ENCODE data around the gene DCAF15. TPM values are rescaled to one million over a fixed set of nuclear protein-coding genes. Genes with fewer than 3 reads are reported as not detected.
A peak's percentile ranks its signal among the peaks of the same experiment; 100 is the strongest.

Gene DCAF15
- polyA plus RNA-seq, 3 donors, result 2.8 to 116 (median 3.4) TPM

- peak overlapping the region in 1 of 3 experiments; percentile 87 for H3K4me3 ChIP-seq (replicated peaks in 1 of 3; ENCODE audit: low read depth in 2 of 3, low read length in 3 of 3)
- peaks cover 0 to 2% (median 0%) of the 10 kb centered on the region in 3 donors for H3K27me3 Mint-ChIP-seq (ENCODE audit: low read depth in 3 of 3)
- H3K9me3 ChIP-seq (replicated peaks in 1 of 2; ENCODE audit: control insufficient read depth in 1 of 2, insufficient read depth in 1 of 2, low read length in 2 of 2), result no peaks in the 10 kb centered on the region
- H3K79me2 ChIP-seq (ENCODE audit: insufficient read depth, low read length), result peaks cover 35% of the 10 kb centered on the region
- H3K4me1 Mint-ChIP-seq, result peaks cover 17% of the 10 kb centered on the region
- peaks cover 16 to 21% of the 10 kb centered on the region in 2 donors for H3K4me1 ChIP-seq (ENCODE audit: control insufficient read depth in 1 of 2, insufficient read depth in 2 of 2, low read length in 2 of 2)
- no peaks in the 10 kb centered on the region for H3K27me3 ChIP-seq (ENCODE audit: control insufficient read depth in 2 of 2, insufficient read depth in 2 of 2, low read length in 2 of 2)
- H3K9me3 Mint-ChIP-seq, result no peaks in the 10 kb centered on the region
- WGBS (ENCODE audit: insufficient coverage), result 100% methylated on average over 2 of the region's 15 CpGs
- peak overlapping the region in 1 of 7 donors; percentile 32 for H3K27ac Mint-ChIP-seq
- DNase-seq, result no peak
- H2AFZ ChIP-seq (ENCODE audit: insufficient read depth, low read depth, low read length, poor library complexity, severe bottlenecking), result no peak overlapping the region
- peaks cover 39% of the 10 kb centered on the region for H4K20me1 ChIP-seq (ENCODE audit: insufficient read depth, low read length)
- H3K36me3 ChIP-seq (replicated peaks in 1 of 2; ENCODE audit: control insufficient read depth in 1 of 2, insufficient read depth in 2 of 2, low read length in 2 of 2), result peaks cover 48 to 52% of the 10 kb centered on the region in 2 donors
- intact Hi-C loops (cut with micrococcal nuclease), result loop anchor here in 1 of 2 donors (5.0 kb wide), 1 partner anchor 93 kb away; no protein-coding TSS in a partner anchor
- no peak overlapping the region for H3K4me3 Mint-ChIP-seq
- H3K9ac ChIP-seq (ENCODE audit: insufficient read depth, low read length, poor library complexity, severe bottlenecking), result no peak overlapping the region
- H3K27ac ChIP-seq (ENCODE audit: low read depth in 1 of 2, low read length in 2 of 2), result no peak overlapping the region
- no peak overlapping the region for H3K4me2 ChIP-seq (replicated peaks; ENCODE audit: extremely low read depth, low read length, poor library complexity, severe bottlenecking)
- TF ChIP-seq, protein P1, sequence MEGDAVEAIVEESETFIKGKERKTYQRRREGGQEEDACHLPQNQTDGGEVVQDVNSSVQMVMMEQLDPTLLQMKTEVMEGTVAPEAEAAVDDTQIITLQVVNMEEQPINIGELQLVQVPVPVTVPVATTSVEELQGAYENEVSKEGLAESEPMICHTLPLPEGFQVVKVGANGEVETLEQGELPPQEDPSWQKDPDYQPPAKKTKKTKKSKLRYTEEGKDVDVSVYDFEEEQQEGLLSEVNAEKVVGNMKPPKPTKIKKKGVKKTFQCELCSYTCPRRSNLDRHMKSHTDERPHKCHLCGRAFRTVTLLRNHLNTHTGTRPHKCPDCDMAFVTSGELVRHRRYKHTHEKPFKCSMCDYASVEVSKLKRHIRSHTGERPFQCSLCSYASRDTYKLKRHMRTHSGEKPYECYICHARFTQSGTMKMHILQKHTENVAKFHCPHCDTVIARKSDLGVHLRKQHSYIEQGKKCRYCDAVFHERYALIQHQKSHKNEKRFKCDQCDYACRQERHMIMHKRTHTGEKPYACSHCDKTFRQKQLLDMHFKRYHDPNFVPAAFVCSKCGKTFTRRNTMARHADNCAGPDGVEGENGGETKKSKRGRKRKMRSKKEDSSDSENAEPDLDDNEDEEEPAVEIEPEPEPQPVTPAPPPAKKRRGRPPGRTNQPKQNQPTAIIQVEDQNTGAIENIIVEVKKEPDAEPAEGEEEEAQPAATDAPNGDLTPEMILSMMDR (IDR thresholded peaks at IDR 0.05), result no peak
- H3K36me3 Mint-ChIP-seq, result peaks cover 38 to 51% of the 10 kb centered on the region in 2 donors
Measured at GRCh38 chr19:13954185-13954584, 1.9 kb downstream of the DCAF15 start.

- H3K27ac ChIP-seq (ENCODE audit: low read depth in 1 of 2, low read length in 2 of 2), result no peak overlapping the region
- Mint-ChIP-seq H3K4me3 (no peak overlapping the region), H3K27ac (peak overlapping the region in 1 of 7 donors; percentile 13), H3K9me3 (no peaks in the 10 kb centered on the region), H3K36me3 (peaks cover 43 to 67% of the 10 kb centered on the region in 2 donors), H3K27me3 (ENCODE audit: low read depth in 3 of 3) (no peaks in the 10 kb centered on the region), H3K4me1 (peaks cover 17% of the 10 kb centered on the region)
- WGBS (ENCODE audit: insufficient coverage), result 97% methylated on average over 41 of the region's 42 CpGs
- no peak overlapping the region for H2AFZ ChIP-seq (ENCODE audit: insufficient read depth, low read depth, low read length, poor library complexity, severe bottlenecking)
- no peak overlapping the region for H3K4me2 ChIP-seq (replicated peaks; ENCODE audit: extremely low read depth, low read length, poor library complexity, severe bottlenecking)
- H3K36me3 ChIP-seq (replicated peaks in 1 of 2; ENCODE audit: control insufficient read depth in 1 of 2, insufficient read depth in 2 of 2, low read length in 2 of 2), result peaks cover 63 to 68% of the 10 kb centered on the region in 2 donors
- no peak overlapping the region for H3K4me3 ChIP-seq (replicated peaks in 1 of 3; ENCODE audit: low read depth in 2 of 3, low read length in 3 of 3)
- TF ChIP-seq, protein P1 (IDR thresholded peaks at IDR 0.05), result no peak
- no peaks in the 10 kb centered on the region for H3K9me3 ChIP-seq (replicated peaks in 1 of 2; ENCODE audit: control insufficient read depth in 1 of 2, insufficient read depth in 1 of 2, low read length in 2 of 2)
- intact Hi-C loops (cut with micrococcal nuclease), result no loop called here
- H3K27me3 ChIP-seq (ENCODE audit: control insufficient read depth in 2 of 2, insufficient read depth in 2 of 2, low read length in 2 of 2), result no peaks in the 10 kb centered on the region
- peaks cover 16 to 21% of the 10 kb centered on the region in 2 donors for H3K4me1 ChIP-seq (ENCODE audit: control insufficient read depth in 1 of 2, insufficient read depth in 2 of 2, low read length in 2 of 2)
- DNase-seq, result no peak
- peaks cover 35% of the 10 kb centered on the region for H3K79me2 ChIP-seq (ENCODE audit: insufficient read depth, low read length)
- peaks cover 39% of the 10 kb centered on the region for H4K20me1 ChIP-seq (ENCODE audit: insufficient read depth, low read length)
- no peak overlapping the region for H3K9ac ChIP-seq (ENCODE audit: insufficient read depth, low read length, poor library complexity, severe bottlenecking)
Measured at GRCh38 chr19:13955662-13956364, 3.5 kb downstream of the DCAF15 start.
